GM21723 (cell line): ENCODE results near the gene TTC24.
"Not testable (repeated sequence)": the region's sequence is repeated elsewhere in the genome, so short reads cannot be mapped to it uniquely, and the experiment has no call there.

ENCODE experiments used
- ATAC-seq: cut with Tn5 transposase; IDR thresholded peaks from one replicate; pipeline ENCODE4 v1.9.1; 2021; ENCODE audit warnings: mild to moderate bottlenecking, moderate library complexity; ENCODE audit not compliant: unreplicated experiment

Gene TTC24

GRCh38 chr1:156586323-156586722, 6.8 kb downstream of the TTC24 start:
- ATAC-seq = no peak

- no peak for ATAC-seq
Observed at GRCh38 chr1:156586892-156587477, 7.5 kb downstream of the TTC24 start.

- not testable (repeated sequence) for ATAC-seq
Observed at GRCh38 chr1:156587927-156588326, 8.4 kb downstream of the TTC24 start.

- no peak for ATAC-seq
Observed at GRCh38 chr1:156589546-156589945, 10.0 kb downstream of the TTC24 start.

GRCh38 chr1:156590326-156591180, 11.0 kb downstream of the TTC24 start:
- no peak for ATAC-seq

- peak; percentile 9 for ATAC-seq
Observed at GRCh38 chr1:156591181-156591431, 11.6 kb downstream of the TTC24 start.

GRCh38 chr1:156591432-156592157, 12.1 kb downstream of the TTC24 start, which contains the start of gene NAXE:
TSS of gene NAXE (plus strand) at chr1:156591776. CDS start at chr1:156591805, 29 bp downstream.
- peak; percentile 89 for ATAC-seq

- ATAC-seq = no peak
Observed at GRCh38 chr1:156592158-156592909, 12.8 kb downstream of the TTC24 start.

- ATAC-seq = no peak
Observed at GRCh38 chr1:156592910-156593660, 13.6 kb downstream of the TTC24 start.

- ATAC-seq = no peak
Observed at GRCh38 chr1:156593661-156593989, 14.1 kb downstream of the TTC24 start.

- ATAC-seq = no peak
Observed at GRCh38 chr1:156594190-156594589, 14.7 kb downstream of the TTC24 start.

GRCh38 chr1:156595016-156595415, 15.5 kb downstream of the TTC24 start:
- ATAC-seq = no peak

- no peak for ATAC-seq
Observed at GRCh38 chr1:156596426-156596825, 16.9 kb downstream of the TTC24 start.

- ATAC-seq = no peak
Observed at GRCh38 chr1:156598125-156598524, 18.6 kb downstream of the TTC24 start.

GRCh38 chr1:156598731-156599432, 19.4 kb downstream of the TTC24 start:
- ATAC-seq = no peak

GRCh38 chr1:156599811-156600210, 20.3 kb downstream of the TTC24 start:
- peak; percentile 52 for ATAC-seq

GRCh38 chr1:156600733-156601121, 21.2 kb downstream of the TTC24 start:
- no peak for ATAC-seq

GRCh38 chr1:156601122-156601830, 21.8 kb downstream of the TTC24 start, which contains the start of gene GPATCH4:
TSS of gene GPATCH4 (minus strand) at chr1:156601479.
- peak; percentile 67 for ATAC-seq

GRCh38 chr1:156601892-156602291, 22.4 kb downstream of the TTC24 start:
- ATAC-seq = no peak
